HG02884 (cell line): ENCODE results near the gene SMIM31.

Experiments used
- ATAC-seq: cut with Tn5 transposase; IDR thresholded peaks from one replicate; pipeline ENCODE4 v1.9.1; 2021; ENCODE audit warnings: mild to moderate bottlenecking, moderate library complexity; ENCODE audit not compliant: unreplicated experiment

The SMIM31 gene

DNA sequence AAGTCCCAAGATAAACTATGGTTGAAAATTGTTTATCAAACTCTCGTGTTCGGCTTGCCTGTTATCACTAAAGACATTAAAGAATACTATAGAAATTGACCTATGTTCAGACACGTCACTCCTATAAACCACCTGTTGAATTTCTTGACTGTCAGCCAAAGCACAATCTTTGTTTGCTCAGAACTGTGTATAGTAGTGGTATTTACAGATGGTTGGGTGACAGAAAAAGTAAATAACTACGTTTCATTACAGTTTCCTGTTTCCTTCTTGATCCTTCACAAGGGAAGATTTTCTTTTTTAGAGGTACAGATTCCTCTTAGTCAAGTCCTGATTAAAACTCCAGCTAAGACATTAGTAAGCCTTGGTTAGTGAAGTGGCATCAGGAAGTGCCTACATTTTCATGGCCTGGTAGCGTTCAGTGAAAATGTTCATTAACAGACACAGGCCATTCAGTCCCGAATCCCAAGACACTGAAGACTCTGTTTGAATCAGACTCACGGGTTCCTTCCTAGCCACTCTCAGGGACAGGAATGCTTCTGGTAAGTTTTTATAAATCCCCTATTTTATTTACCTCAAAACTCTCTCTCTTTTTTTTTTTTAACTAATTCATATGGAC, at the start of gene SMIM31:
TSS of gene SMIM31 (plus strand) at position 259 of the 616 bp plus-strand sequence. CDS start 16,313 bp downstream, outside the sequence.
- ATAC-seq, result no peak

- ATAC-seq, result no peak
Observed at GRCh38 chr4:164706675-164707074, 47.3 kb upstream of the SMIM31 start.

DNA sequence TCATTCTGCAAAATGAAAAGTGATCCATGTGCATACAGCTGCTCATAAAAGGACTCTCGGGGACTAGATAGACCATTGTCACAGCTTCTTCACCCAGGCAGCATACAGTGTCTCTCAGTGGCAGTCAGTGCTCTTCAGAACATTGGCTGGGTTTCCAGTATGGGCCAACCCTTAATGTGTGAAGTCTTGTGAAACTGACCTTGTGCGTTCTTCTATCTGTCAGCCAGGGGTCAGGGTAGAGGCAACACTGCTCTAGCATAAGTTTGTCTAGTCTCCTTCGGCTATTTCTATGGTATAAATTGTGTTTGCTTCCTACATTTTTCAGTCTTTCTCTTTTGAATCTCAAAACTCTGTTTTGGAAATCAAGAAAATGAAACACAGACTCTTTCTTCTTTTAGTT, 37.0 kb upstream of the SMIM31 start:
- no peak for ATAC-seq

DNA sequence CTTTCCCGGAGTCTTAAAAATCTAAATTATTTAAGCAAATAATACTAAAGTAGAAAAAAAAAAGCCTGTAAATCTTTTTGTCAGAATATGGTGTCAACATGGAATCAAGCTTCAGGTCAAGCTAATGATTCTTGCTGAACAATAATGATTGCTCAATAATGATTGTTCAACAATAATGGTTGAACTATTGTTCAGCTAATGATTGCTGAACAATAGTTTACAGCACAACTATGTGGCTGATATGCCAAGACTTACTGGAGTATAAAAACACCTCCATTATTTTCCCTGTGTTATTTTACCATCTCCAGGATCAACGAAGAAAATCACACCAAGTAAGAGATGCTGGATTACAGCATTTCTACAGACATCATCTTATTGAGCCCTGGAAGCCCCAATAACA, 35.1 kb upstream of the SMIM31 start:
- ATAC-seq, result no peak

- no peak for ATAC-seq
Observed at GRCh38 chr4:164725066-164725465, 28.9 kb upstream of the SMIM31 start.

GRCh38 chr4:164730705-164731393, 23.1 kb upstream of the SMIM31 start:
- ATAC-seq, result no peak

DNA sequence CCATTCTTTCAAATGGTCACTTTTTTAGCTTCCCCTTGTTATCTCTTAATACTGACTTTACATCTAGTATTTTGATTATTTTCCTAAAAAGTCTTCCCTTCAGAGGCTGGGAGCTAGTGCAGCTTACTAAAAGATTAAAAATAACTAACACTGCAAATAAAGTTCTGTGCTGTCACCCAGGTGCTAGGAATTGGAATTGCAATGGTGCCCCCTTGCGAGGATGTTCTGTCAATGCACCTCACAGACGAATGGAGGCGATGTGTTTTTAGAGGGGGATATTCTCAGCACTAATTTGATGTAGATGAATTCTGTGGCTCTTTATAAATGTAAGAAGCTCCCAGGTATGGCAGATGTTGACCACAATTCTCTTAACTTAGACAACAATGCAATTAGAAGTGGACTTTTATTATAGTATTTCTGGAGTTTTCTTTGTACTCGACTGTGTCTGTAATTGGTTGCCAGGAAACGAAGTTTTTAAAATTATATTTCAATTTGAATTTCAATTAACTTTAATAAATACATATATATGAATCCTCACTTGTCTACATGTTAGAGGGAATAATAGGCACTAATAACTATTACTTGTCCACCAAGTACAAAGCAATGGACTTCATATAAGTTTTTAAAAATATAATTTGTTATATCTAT, 22.0 kb upstream of the SMIM31 start:
- ATAC-seq, result peak; percentile 79

- peak; percentile 53 for ATAC-seq
Observed at GRCh38 chr4:164734484-164734883, 19.4 kb upstream of the SMIM31 start.

- ATAC-seq, result no peak
Observed at GRCh38 chr4:164748375-164748774, 5.6 kb upstream of the SMIM31 start.

- ATAC-seq, result no peak
Observed at GRCh38 chr4:164755432-164755831, 1.5 kb downstream of the SMIM31 start.

DNA sequence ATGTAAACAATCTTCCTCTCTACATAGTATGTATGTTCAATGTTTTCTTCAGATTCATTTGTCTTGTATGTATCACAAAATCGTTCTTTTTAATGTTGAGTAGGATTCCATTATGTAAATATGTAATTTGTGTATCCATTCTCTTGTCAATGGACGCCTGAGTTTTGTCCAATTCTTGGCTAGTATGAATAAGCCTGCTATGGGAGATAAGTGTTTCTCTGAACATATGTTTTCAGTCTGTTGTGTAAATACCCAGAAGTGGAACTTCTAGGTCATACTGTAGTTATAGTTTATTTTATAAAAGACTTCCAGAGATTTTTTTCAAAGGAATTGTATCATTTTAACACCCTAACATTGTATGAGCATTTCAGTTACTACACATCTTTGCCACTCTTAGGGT, 2.8 kb downstream of the SMIM31 start:
- no peak for ATAC-seq

DNA sequence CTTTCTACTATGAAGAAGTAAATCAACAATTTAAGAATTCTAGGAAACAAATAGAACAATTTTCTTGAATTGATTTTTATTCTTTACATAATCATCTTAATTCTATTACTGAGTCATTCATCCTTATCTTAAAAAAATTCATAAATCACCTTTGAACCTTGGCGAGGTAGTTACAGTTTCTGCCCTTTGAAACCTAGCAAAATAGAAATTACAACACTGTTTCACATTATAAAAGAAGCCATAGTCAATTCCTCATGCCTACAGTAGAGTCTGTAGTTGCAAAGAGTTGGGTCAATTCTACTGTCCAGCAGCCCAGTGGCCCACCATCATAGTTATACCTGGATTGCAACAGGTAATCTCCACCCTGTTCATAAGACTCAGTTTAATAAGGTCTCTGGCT, 7.3 kb downstream of the SMIM31 start:
- no peak for ATAC-seq

DNA sequence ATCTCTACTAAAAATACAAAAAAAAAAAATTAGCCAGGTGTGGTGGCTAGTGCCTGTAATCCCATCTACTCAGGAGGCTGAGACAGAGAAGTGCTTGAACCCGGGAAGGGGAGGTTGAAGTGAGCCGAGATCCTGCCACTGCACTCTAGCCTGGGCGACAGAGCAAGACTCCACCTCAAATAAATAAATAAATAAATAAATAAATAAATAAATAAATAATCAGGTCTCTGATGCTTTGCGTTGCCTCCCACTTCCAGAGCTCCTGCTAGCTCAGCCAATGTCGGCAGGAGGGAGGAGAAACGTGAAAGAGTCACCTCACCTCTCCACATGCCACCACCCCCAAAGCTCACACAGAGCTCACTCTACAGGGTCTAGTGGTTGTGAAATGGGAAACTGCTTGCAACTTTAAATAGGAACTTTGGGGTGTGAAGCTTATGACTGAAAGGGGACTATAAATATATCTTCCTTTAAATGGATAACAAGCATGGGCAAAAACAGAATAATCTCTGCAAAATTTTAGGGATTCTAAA, 7.9 kb downstream of the SMIM31 start:
- no peak for ATAC-seq

DNA sequence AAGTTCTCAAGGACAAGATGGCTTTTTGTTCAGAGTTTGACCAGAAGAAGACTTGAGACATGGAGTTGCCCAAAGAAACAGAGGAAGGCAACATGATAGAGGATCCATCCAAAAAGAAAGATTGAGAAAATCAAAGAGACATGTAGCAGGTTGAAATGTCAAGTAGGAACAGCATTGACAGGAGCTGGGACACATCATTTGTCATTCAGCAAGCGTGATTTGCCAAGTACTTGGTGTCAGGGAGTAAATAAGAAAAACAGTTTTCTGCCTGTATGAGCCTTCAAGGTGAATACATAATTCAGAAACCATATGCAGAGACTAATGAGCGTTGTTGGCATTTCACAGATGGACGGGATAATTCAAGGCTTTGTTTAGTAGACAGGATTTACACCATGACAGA, 11.2 kb downstream of the SMIM31 start:
- ATAC-seq, result no peak

DNA sequence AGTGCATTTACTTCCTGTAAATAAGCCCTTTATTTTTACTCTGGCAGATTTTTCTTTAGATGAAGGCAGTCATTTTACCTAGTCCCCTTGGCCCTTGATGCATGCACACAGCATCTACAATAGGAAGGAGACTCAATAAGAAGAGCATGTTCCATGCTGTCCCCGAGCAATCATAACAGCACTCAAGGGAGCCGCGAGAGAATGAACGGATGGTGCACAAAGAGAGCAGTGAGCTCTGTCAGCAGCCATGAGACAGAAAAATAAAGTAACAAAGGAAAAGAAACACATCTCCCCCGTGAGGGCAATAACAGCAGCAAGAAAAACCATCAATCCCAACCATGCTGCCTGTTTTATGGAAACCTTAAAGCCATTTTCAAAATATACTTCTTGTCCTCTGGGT, 11.9 kb downstream of the SMIM31 start:
- ATAC-seq, result no peak

GRCh38 chr4:164768516-164768915, 14.6 kb downstream of the SMIM31 start:
- ATAC-seq, result peak; percentile 51

DNA sequence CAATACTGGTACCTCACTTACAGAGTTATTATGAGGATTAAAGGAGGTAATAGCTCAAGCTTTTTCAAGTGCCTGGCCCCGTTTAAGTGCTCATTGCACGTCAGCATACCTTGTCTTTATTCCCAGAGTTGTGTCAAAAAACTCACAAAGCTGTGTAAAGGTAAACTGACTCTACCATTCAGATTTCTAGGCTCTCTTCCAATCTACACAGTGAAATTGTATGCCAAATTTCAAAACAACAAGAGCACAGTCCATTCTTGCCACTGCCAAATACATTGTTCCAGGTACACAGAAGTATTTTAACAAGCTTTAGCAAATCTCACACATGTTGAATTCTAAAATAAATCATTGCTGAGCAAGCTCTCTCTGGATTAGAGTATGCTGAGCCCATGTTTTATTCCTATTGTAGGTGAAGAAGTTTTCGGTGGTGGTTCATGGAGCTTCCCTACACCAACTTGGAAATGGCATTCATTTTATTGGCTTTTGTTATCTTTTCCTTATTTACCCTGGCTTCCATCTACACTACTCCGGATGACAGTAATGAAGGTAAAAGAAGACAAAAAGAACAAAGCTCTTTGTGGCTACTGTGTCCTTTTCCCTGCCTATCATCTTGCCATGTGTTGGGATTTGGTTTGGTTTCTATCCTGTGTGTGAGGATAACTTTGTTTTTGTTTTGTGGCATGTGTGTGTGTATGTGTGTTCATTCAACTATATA, 16.2 kb downstream of the SMIM31 start:
- no peak for ATAC-seq

- ATAC-seq, result no peak
Observed at GRCh38 chr4:164771088-164771487, 17.2 kb downstream of the SMIM31 start.

DNA sequence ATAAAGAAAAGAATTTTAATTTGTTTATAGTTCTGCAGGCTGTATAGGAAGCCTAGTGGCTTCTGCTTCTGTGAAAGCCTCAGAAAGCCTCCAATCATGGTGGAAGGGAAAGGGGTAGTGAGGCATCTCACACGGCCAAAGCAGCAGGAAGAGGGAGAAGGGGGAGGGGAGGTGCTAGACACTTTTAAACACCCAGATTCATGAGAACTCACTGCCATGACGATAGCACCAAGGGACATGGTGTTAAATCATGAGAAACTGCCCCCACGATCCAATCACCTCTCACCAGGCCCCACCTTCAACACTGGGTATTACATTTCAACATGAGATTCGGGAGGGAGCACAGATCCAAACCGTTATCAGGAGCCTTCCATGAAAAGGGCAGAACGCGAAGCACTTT, 18.1 kb downstream of the SMIM31 start:
- no peak for ATAC-seq

- ATAC-seq, result no peak
Observed at GRCh38 chr4:164779080-164779479, 25.1 kb downstream of the SMIM31 start.

GRCh38 chr4:164779811-164780216, 25.9 kb downstream of the SMIM31 start:
- ATAC-seq, result peak; percentile 78
